Subcutaneous adipose tissue (tissue), 4 donors: Measurements from ENCODE around the gene ILF3. TPM values are rescaled to one million over a fixed set of nuclear protein-coding genes. Genes with fewer than 3 reads are reported as not detected.

ENCODE experiments used
- small RNA-seq: library from RNA; depleted of rRNA; stranded (forward); fragments of <200 nt; gene quantifications from one replicate; pipeline ENCODE3, GENCODE V24; 2016
- total RNA-seq, 4 donors: library from RNA; depleted of rRNA; stranded (reverse); fragments of >200 nt; gene quantifications; one replicate each; pipeline ENCODE4 v1.1.0, GENCODE V29; 2016
- TF ChIP-seq, protein P1 (sequence below): fragments of 450-650 bp; IDR thresholded peaks from one replicate; pipeline ENCODE4 v1.5.1; 2016; ENCODE audit warnings: low read depth, mild to moderate bottlenecking, control low read depth, antibody characterized with exemption, moderate library complexity

The ILF3 gene
- total RNA-seq, 4 donors from 2014 or later, result 56.8 to 103 (median 77.7) TPM

DNA sequence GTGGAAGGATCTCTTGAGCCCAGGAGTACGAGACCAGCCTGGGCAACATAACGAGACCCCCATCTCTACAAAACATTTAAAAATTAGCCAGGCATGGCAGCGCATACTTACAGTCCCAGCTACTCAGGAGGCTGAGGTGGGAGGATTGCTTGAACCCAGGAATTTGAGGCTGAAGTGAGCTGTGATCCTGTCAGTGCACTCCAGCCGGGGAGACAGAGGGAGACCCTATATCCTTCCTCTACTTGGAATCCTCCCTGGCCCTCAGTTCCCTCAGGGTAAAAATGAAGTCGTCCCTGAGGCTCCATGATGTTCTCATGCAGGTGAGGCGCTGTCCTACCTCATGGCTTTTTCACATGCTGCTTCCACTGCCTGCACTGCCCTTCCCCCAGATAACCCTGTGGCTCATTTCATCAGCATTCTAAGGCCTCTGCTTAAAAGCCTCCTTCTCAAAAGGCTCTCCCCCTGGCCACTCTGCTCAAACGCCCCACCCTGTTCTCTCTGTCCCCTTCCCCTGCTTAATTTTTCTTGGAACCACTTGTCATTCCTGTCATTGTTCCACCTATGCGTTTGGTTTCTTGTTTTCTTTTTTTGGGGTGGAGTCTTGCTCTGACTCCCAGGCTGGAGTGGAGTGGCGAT, 82.9 kb downstream of the ILF3 start:
- TF ChIP-seq, protein P1, sequence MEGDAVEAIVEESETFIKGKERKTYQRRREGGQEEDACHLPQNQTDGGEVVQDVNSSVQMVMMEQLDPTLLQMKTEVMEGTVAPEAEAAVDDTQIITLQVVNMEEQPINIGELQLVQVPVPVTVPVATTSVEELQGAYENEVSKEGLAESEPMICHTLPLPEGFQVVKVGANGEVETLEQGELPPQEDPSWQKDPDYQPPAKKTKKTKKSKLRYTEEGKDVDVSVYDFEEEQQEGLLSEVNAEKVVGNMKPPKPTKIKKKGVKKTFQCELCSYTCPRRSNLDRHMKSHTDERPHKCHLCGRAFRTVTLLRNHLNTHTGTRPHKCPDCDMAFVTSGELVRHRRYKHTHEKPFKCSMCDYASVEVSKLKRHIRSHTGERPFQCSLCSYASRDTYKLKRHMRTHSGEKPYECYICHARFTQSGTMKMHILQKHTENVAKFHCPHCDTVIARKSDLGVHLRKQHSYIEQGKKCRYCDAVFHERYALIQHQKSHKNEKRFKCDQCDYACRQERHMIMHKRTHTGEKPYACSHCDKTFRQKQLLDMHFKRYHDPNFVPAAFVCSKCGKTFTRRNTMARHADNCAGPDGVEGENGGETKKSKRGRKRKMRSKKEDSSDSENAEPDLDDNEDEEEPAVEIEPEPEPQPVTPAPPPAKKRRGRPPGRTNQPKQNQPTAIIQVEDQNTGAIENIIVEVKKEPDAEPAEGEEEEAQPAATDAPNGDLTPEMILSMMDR, result no peak

DNA sequence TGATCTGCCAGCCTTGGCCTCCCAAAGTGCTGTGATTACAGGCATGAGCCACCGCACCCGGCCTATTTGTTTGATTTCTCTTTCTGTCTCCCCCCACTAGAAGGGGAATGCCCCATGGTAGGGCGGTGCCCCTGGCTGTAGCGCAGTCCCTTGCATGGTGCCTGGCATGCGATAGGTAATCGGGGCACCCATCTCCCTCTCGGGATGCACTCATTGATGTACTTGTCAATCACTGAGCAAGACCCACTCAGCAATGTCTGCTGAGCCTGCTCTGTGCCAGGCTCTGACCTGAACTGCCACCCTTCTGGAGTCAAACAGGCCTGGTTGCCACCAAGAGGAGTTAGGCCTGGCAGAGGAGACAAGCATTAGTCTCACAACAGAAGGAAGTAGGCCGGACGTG, 83.6 kb downstream of the ILF3 start:
- TF ChIP-seq, protein P1, result no peak

DNA sequence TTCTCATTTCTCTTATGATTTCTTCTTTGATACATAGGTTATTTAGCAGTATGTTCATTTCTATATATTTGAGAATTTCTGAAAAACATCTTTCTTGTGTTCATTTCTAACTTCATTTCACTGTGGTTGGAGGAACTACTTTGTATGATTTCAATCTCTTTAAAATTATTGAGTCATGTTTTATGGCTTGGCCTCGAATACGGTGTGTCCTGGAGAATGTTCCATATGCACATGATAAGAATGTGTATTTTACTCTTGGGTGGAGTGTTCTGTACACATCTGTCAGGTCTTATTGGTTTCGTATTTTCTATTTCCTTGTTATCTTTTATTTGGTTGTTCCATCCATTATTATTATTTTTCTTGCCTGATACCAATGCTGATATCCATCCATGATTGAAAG, 86.7 kb downstream of the ILF3 start:
- TF ChIP-seq, protein P1, result no peak

Small RNA genes lying within 50 kb of the gene (small RNA-seq; reads per million reads assigned to genes)
- gene MIR638, result not detected

Other genes with a start within 250 kb of the ILF3 start
- 10 to 100 TPM; 14.3 to 26.6 (median 17.8) TPM for gene PDE4A, start 233.8 kb upstream of the ILF3 start, total RNA-seq
- 10 to 100 TPM; 36.2 to 55.9 (median 48.0) TPM for gene KEAP1, start 151.0 kb upstream of the ILF3 start, total RNA-seq
- gene S1PR5, start 136.9 kb upstream of the ILF3 start, total RNA-seq, result under 1 TPM in 2 of 4 donors, not detected in 2; 0.17 to 0.65 TPM
- gene ATG4D, start 110.4 kb upstream of the ILF3 start, total RNA-seq, result 10 to 100 TPM in 1 of 4 donors, 1 to 10 TPM in 3; 5.2 to 20.7 (median 6.9) TPM
- 10 to 100 TPM; 10.4 to 17.4 (median 12.4) TPM for gene KRI1, start 88.3 kb upstream of the ILF3 start, total RNA-seq
- gene CDKN2D, start 85.4 kb upstream of the ILF3 start, total RNA-seq, result 10 to 100 TPM in 2 of 4 donors, 1 to 10 TPM in 2; 5.1 to 18.9 (median 8.4) TPM
- gene AP1M2, start 67.0 kb upstream of the ILF3 start, total RNA-seq, result under 1 TPM in 1 of 4 donors, not detected in 3; 0.51 TPM
- gene SLC44A2, start 28.8 kb upstream of the ILF3 start, total RNA-seq, result 100 to 1,000 TPM in 1 of 4 donors, 10 to 100 TPM in 3; 52.0 to 112 (median 56.9) TPM
- gene QTRT1, start 47.1 kb downstream of the ILF3 start, total RNA-seq, result 10 to 100 TPM; 13.7 to 30.5 (median 28.8) TPM
- gene DNM2, start 63.7 kb downstream of the ILF3 start, total RNA-seq, result 100 to 1,000 TPM in 1 of 4 donors, 10 to 100 TPM in 3; 63.9 to 140 (median 91.5) TPM
- gene TMED1, start 181.9 kb downstream of the ILF3 start, total RNA-seq, result 10 to 100 TPM; 10.3 to 53.1 (median 34.4) TPM
- 10 to 100 TPM in 1 of 4 donors, 1 to 10 TPM in 1, under 1 TPM in 1, not detected in 1; 0.98 to 16.7 (median 5.1) TPM for gene C19orf38, start 194.1 kb downstream of the ILF3 start, total RNA-seq
- 10 to 100 TPM; 16.7 to 19.6 (median 18.4) TPM for gene CARM1, start 217.2 kb downstream of the ILF3 start, total RNA-seq